Trophoblast cell (in vitro differentiated cells and primary cell): ENCODE measurements around the gene SETX.

Experiments
- DNase-seq, 2 donors: peaks; one replicate each; pipeline ENCODE4 v3.0.0-alpha.2; 2016
- H2AFZ ChIP-seq: 2 replicates; pipeline ENCODE4 v1.6.1; 2013; ENCODE audit warnings: low read length, moderate library complexity, mild to moderate bottlenecking; ENCODE audit not compliant: insufficient read depth, poor library complexity
- H2AK5ac ChIP-seq: 2 replicates; pipeline ENCODE4 v1.6.1; 2013; ENCODE audit warnings: mild to moderate bottlenecking, low read length
- H2BK120ac ChIP-seq: 2 replicates; pipeline ENCODE4 v1.6.1; 2013; ENCODE audit warnings: low read length, mild to moderate bottlenecking, moderate library complexity; ENCODE audit not compliant: insufficient read depth, poor library complexity
- H2BK12ac ChIP-seq: 2 replicates; pipeline ENCODE4 v1.6.1; 2013; ENCODE audit warnings: mild to moderate bottlenecking, low read length, moderate library complexity
- H2BK5ac ChIP-seq: 2 replicates; pipeline ENCODE4 v1.6.1; 2013; ENCODE audit warnings: low read length, low read depth, moderate library complexity, mild to moderate bottlenecking; ENCODE audit not compliant: poor library complexity
- H3K14ac ChIP-seq: 2 replicates; pipeline ENCODE4 v1.6.1; 2013; ENCODE audit warnings: mild to moderate bottlenecking, low read length
- H3K18ac ChIP-seq: 2 replicates; pipeline ENCODE4 v1.6.1; 2013; ENCODE audit warnings: mild to moderate bottlenecking, low read length
- H3K23ac ChIP-seq: 2 replicates; pipeline ENCODE4 v1.6.1; 2013; ENCODE audit warnings: low read length
- H3K27ac ChIP-seq: 2 replicates; pipeline ENCODE4 v1.5.1; 2013; ENCODE audit warnings: low read depth, mild to moderate bottlenecking, inconsistent platforms, low read length, moderate library complexity
- H3K27me3 ChIP-seq: 2 replicates; pipeline ENCODE4 v1.6.1; 2013; ENCODE audit warnings: inconsistent platforms, mild to moderate bottlenecking, low read length, moderate library complexity; ENCODE audit not compliant: insufficient read depth
- H3K36me3 ChIP-seq, 2 experiments: 1 replicate in 1 of 2; 2 replicates in 1 of 2; pipeline ENCODE4 v1.6.1; 2013; ENCODE audit warnings: low read length in 2 of 2, mild to moderate bottlenecking in 2 of 2, moderate library complexity in 1 of 2; ENCODE audit not compliant: insufficient read depth in 2 of 2, control insufficient read depth in 1 of 2
- H3K4ac ChIP-seq: 2 replicates; pipeline ENCODE4 v1.6.1; 2013; ENCODE audit warnings: low read depth, mild to moderate bottlenecking, low read length, moderate library complexity
- H3K4me1 ChIP-seq, 2 experiments: 1 replicate in 1 of 2; 2 replicates in 1 of 2; pipeline ENCODE4 v1.6.1; 2013; ENCODE audit warnings: low read length in 2 of 2, mild to moderate bottlenecking in 2 of 2, moderate library complexity in 1 of 2; ENCODE audit not compliant: insufficient read depth in 2 of 2, control insufficient read depth in 1 of 2
- H3K4me2 ChIP-seq: 2 replicates; pipeline ENCODE4 v1.6.1; 2013; ENCODE audit warnings: inconsistent platforms, mild to moderate bottlenecking, low read length, moderate library complexity
- H3K4me3 ChIP-seq: 2 replicates; pipeline ENCODE4 v1.5.1; 2013; ENCODE audit warnings: mild to moderate bottlenecking, low read depth, low read length, inconsistent platforms
- H3K79me1 ChIP-seq: one replicate; pipeline ENCODE4 v1.6.1; 2013; ENCODE audit warnings: low read length
- H3K79me2 ChIP-seq: 2 replicates; pipeline ENCODE4 v1.6.1; 2013; ENCODE audit warnings: low read length, mild to moderate bottlenecking; ENCODE audit not compliant: control insufficient read depth, insufficient read depth, poor library complexity
- H3K9ac ChIP-seq: 2 replicates; pipeline ENCODE4 v1.6.1; 2013; ENCODE audit warnings: mild to moderate bottlenecking, low read length
- H3K9me3 ChIP-seq: 2 replicates; pipeline ENCODE4 v1.6.1; 2013; ENCODE audit warnings: low read depth, mild to moderate bottlenecking, control low read depth, inconsistent platforms, low read length; ENCODE audit not compliant: insufficient read depth
- H4K12ac ChIP-seq: 2 replicates; pipeline ENCODE4 v1.6.1; 2013; ENCODE audit warnings: low read depth, mild to moderate bottlenecking, low read length, moderate library complexity
- H4K8ac ChIP-seq: 2 replicates; pipeline ENCODE4 v1.6.1; 2013; ENCODE audit warnings: low read depth, mild to moderate bottlenecking, low read length, moderate library complexity
- H4K91ac ChIP-seq: one replicate; pipeline ENCODE4 v1.6.1; 2013; ENCODE audit warnings: low read depth, mild to moderate bottlenecking, low read length, moderate library complexity
- WGBS: extraction: QIAGEN DNeasy Blood & Tissue Kit; methylation state at CpG from one replicate; pipeline ENCODE4 v1.1.7; 2013; ENCODE audit warnings: missing lambda C conversion rate; ENCODE audit not compliant: insufficient read length, insufficient coverage; ENCODE audit errors: extremely low coverage; 5-methylcytosine and 5-hydroxymethylcytosine counted together

SETX gene

DNA sequence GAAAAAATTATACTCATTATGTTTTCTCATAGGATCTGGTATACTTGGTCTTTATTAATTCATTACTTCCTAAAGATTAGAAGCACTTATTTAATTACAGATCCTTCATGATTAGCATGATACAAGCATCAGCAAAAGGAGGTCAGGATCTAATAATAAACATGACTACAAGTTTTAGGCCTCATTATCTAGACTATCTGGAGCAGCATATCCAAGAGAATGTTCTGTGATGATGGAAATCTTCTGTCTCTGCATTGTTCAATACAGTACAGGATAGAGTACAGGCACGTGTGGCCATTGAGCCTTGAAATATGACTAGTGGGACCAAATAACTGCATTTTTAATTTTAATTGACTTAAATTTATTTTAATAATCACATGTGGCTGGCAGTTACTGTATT, 21.2 kb downstream of the SETX start:
- no peaks in the 10 kb centered on the region for H3K79me1 ChIP-seq
- H3K9ac ChIP-seq: no peak overlapping the region
- no peak overlapping the region for H2BK120ac ChIP-seq
- H4K8ac ChIP-seq: no peak overlapping the region
- H4K91ac ChIP-seq: no peak overlapping the region
- no peak overlapping the region for H3K27ac ChIP-seq
- no peak overlapping the region for H2BK12ac ChIP-seq
- no peak overlapping the region for H2AK5ac ChIP-seq
- no peaks in the 10 kb centered on the region for H3K79me2 ChIP-seq
- DNase-seq: no peak
- no peak overlapping the region for H3K18ac ChIP-seq
- peaks cover 14 to 26% of the 10 kb centered on the region in 2 experiments for H3K36me3 ChIP-seq
- no peak overlapping the region for H3K4ac ChIP-seq
- H3K4me3 ChIP-seq: no peak overlapping the region
- H2BK5ac ChIP-seq: no peak overlapping the region
- no peaks in the 10 kb centered on the region for H3K27me3 ChIP-seq
- no peak overlapping the region for H3K23ac ChIP-seq
- no CpG with 5 or more reads among the region's 1 CpG for WGBS
- no peak overlapping the region for H4K12ac ChIP-seq
- no peaks in the 10 kb centered on the region for H3K4me1 ChIP-seq
- no peak overlapping the region for H2AFZ ChIP-seq
- no peak overlapping the region for H3K14ac ChIP-seq
- no peak overlapping the region for H3K4me2 ChIP-seq
- no peaks in the 10 kb centered on the region for H3K9me3 ChIP-seq

- H4K12ac ChIP-seq: no peak overlapping the region
These were observed 26.2 kb downstream of the SETX start for GRCh38 chr9:132328580-132328979.

GRCh38 chr9:132327537-132327936, 27.2 kb downstream of the SETX start:
- Histone ChIP-seq H2BK12ac (no peak overlapping the region), H3K4me1 (no peaks in the 10 kb centered on the region), H3K79me2 (no peaks in the 10 kb centered on the region), H3K36me3 (peaks cover 4 to 30% of the 10 kb centered on the region in 2 experiments), H3K4me3 (no peak overlapping the region), H4K91ac (no peak overlapping the region), H3K14ac (no peak overlapping the region), H3K27me3 (no peaks in the 10 kb centered on the region), H3K4me2 (no peak overlapping the region), H3K9ac (no peak overlapping the region), H2BK5ac (no peak overlapping the region), H4K12ac (no peak overlapping the region), H3K18ac (no peak overlapping the region), H4K8ac (no peak overlapping the region), H3K79me1 (no peaks in the 10 kb centered on the region), H2AFZ (no peak overlapping the region), H2BK120ac (no peak overlapping the region), H3K4ac (no peak overlapping the region), H3K27ac (no peak overlapping the region), H3K23ac (no peak overlapping the region), H2AK5ac (no peak overlapping the region), H3K9me3 (no peaks in the 10 kb centered on the region)
- DNase-seq: no peak
- WGBS: no CpG with 5 or more reads among the region's 6 CpGs

More at GRCh38 chr9:132328580-132328979, 26.2 kb downstream of the SETX start:
- H3K79me2 ChIP-seq: no peaks in the 10 kb centered on the region
- no peak overlapping the region for H3K27ac ChIP-seq
- H3K36me3 ChIP-seq: peaks cover 8 to 28% of the 10 kb centered on the region in 2 experiments
- no peaks in the 10 kb centered on the region for H3K79me1 ChIP-seq
- no peak overlapping the region for H2AFZ ChIP-seq
- no peak overlapping the region for H2BK5ac ChIP-seq
- no peak overlapping the region for H3K23ac ChIP-seq
- H3K4ac ChIP-seq: no peak overlapping the region
- H3K4me2 ChIP-seq: no peak overlapping the region
- no peaks in the 10 kb centered on the region for H3K27me3 ChIP-seq
- no peak overlapping the region for H3K18ac ChIP-seq
- H2BK120ac ChIP-seq: no peak overlapping the region
- H3K9me3 ChIP-seq: no peaks in the 10 kb centered on the region
- H3K4me1 ChIP-seq: no peaks in the 10 kb centered on the region
- H4K91ac ChIP-seq: no peak overlapping the region
- no peak overlapping the region for H3K9ac ChIP-seq
- DNase-seq: no peak
- no peak overlapping the region for H2AK5ac ChIP-seq
- H2BK12ac ChIP-seq: no peak overlapping the region
- no peak overlapping the region for H3K4me3 ChIP-seq
- no CpG with 5 or more reads among the region's 4 CpGs for WGBS
- H4K8ac ChIP-seq: no peak overlapping the region
- no peak overlapping the region for H3K14ac ChIP-seq

- no peak overlapping the region for H3K23ac ChIP-seq
- peaks cover 6 to 19% of the 10 kb centered on the region in 2 experiments for H3K36me3 ChIP-seq
- no peak overlapping the region for H2AFZ ChIP-seq
- H3K79me2 ChIP-seq: no peaks in the 10 kb centered on the region
- H2BK120ac ChIP-seq: no peak overlapping the region
- WGBS: no CpG with 5 or more reads among the region's 1 CpG
- H3K4ac ChIP-seq: no peak overlapping the region
- no peaks in the 10 kb centered on the region for H3K9me3 ChIP-seq
- no peak overlapping the region for H3K14ac ChIP-seq
- no peak overlapping the region for H3K9ac ChIP-seq
- H4K8ac ChIP-seq: no peak overlapping the region
- no peak overlapping the region for H4K12ac ChIP-seq
- H2BK5ac ChIP-seq: no peak overlapping the region
- H3K4me1 ChIP-seq: peaks cover 2 to 4% of the 10 kb centered on the region in 2 experiments
- no peak overlapping the region for H4K91ac ChIP-seq
- no peaks in the 10 kb centered on the region for H3K27me3 ChIP-seq
- H3K4me2 ChIP-seq: no peak overlapping the region
- H2BK12ac ChIP-seq: no peak overlapping the region
- H3K27ac ChIP-seq: no peak overlapping the region
- no peak overlapping the region for H2AK5ac ChIP-seq
- H3K4me3 ChIP-seq: no peak overlapping the region
- no peak for DNase-seq
- no peaks in the 10 kb centered on the region for H3K79me1 ChIP-seq
- no peak overlapping the region for H3K18ac ChIP-seq
These were observed 30.4 kb downstream of the SETX start for GRCh38 chr9:132324425-132324824.
